ENCODE data around the gene CREB3L4.

GRCh38 chr1:153953859-153954365, 13.8 kb upstream of the CREB3L4 start:
- TF ChIP-seq GATA2 (IDR thresholded peaks at IDR 0.05; ENCODE audit: low read depth, low read length) = no peak
- no peak for TF ChIP-seq GATA3 (IDR thresholded peaks at IDR 0.05; ENCODE audit: low read depth, low read length)
